Adrenal gland (tissue), 12 donors: ENCODE measurements around the gene AP1M1. TPM values are rescaled to one million over a fixed set of nuclear protein-coding genes. Genes with fewer than 3 reads are reported as not detected.

Source experiments
- DNase-seq, 7 donors: peaks; one replicate each; pipeline ENCODE4 v3.0.0-alpha.2; 2019 to 2020
- H3K27ac ChIP-seq, 5 donors: fragments of 200-600 bp; sonication (generic) in 4 of 5; 1 replicate in 3 of 5; 2 replicates in 2 of 5; pipeline versions ENCODE4 v1.5.1 to v1.8.0; 2016 to 2020; ENCODE audit warnings: mild to moderate bottlenecking in 1 of 5
- H3K27me3 ChIP-seq: fragments of 200-600 bp; 2 replicates; pipeline ENCODE4 v1.8.0; 2021
- H3K36me3 ChIP-seq, 2 donors: fragments of 200-600 bp; replicated peaks in 1 of 2; 1 replicate in 1 of 2; 2 replicates in 1 of 2; pipeline versions ENCODE4 v1.5.1 to v1.8.0; 2018 to 2022
- H3K4me1 ChIP-seq, 2 donors: fragments of 200-600 bp; replicated peaks in 1 of 2; 1 replicate in 1 of 2; 2 replicates in 1 of 2; pipeline versions ENCODE4 v1.5.1 to v1.8.0; 2018 to 2021
- H3K4me3 ChIP-seq, 4 donors: fragments of 200-600 bp; sonication (generic) in 3 of 4; one replicate each; pipeline ENCODE4 v1.5.1; 2016 to 2018
- H3K9me3 ChIP-seq, 3 donors: fragments of 200-600 bp; sonication (generic) in 1 of 3; replicated peaks in 1 of 3; 1 replicate in 2 of 3; 2 replicates in 1 of 3; pipeline versions ENCODE4 v1.5.1 to v1.8.0; 2016 to 2021
- CTCF ChIP-seq, 6 experiments: fragments of 450-650 bp in 4 of 6; fragments of 200-600 bp in 2 of 6; sonication (generic) in 1 of 6; IDR thresholded peaks; 1 replicate in 5 of 6; 2 replicates in 1 of 6; pipeline versions ENCODE4 v1.5.1 to v1.8.0; 2016 to 2021; ENCODE audit warnings: antibody characterized with exemption in 6 of 6, mild to moderate bottlenecking in 2 of 6, moderate library complexity in 1 of 6
- POLR2A ChIP-seq, 2 donors: fragments of 450-650 bp; IDR thresholded peaks; one replicate each; pipeline ENCODE4 v1.6.1; 2017; ENCODE audit warnings: antibody characterized with exemption in 2 of 2, mild to moderate bottlenecking in 2 of 2, moderate library complexity in 1 of 2
- whole genome bisulfite sequencing, 4 donors: extraction: QIAGEN DNeasy Blood & Tissue Kit in 2 of 4; methylation state at CpG; one replicate each; pipeline versions ENCODE4 v1.1.5 to v1.1.7; 2013 to 2017; 5-methylcytosine and 5-hydroxymethylcytosine counted together
- intact Hi-C, 2 donors: fragments of 100-400 bp; cut with DNase I; formaldehyde crosslinking; loops; one replicate each; pipeline versions ENCODE4 v1.14.1 to v1.15.0; 2022 to 2023
- polyA plus RNA-seq, 3 donors: library from polyadenylated mRNA; stranded (reverse); fragments of 200-250 nt in 2 of 3; fragments of 350-450 nt in 1 of 3; fragmentation: Illumina TruSeq in 1 of 3; extraction: RNeasy Lipid Tissue Mini Kit (QIAGEN cat#74804) in 1 of 3; gene quantifications; one replicate each; pipeline ENCODE4 v1.2.3, GENCODE V29; 2013 to 2014
- small RNA-seq, 2 donors: library from RNA; depleted of rRNA; stranded (forward); fragments of <200 nt; gene quantifications; one replicate each; pipeline ENCODE3, GENCODE V24; 2016
- total RNA-seq, 9 donors: library from RNA; depleted of rRNA in 4 of 9; stranded (reverse); fragments of >200 nt in 4 of 9; fragments of 120-200 nt in 1 of 9; fragmentation: NEBNext Ultra II Directional in 1 of 9; extraction: Animal tissue kit (Norgen Biotek cat#: 25700) in 1 of 9; gene quantifications; one replicate each; pipeline versions ENCODE4 v1.1.0 to v1.2.4, GENCODE V29; 2013 to 2023
- donor health status: healthy with polysubstance abuse.
- donor health status: Bipolar disorder and iron deficiency.
- donor health status: DM: yes; HTN: yes; CAD: no.
- donor health status: DM: no; HTN: no; CAD: no.
- donor health status: DM: no; HTN: no; CAD: no.
- donor health status: DM: yes; HTN: yes; CAD: no.

AP1M1 gene
- total and polyA plus RNA-seq, 12 donors = 51.3 to 99.6 (median 82.5) TPM

- H3K4me3 ChIP-seq = no peak overlapping the region
- WGBS, 4 donors = 70 to 78% (median 73%) methylated on average over 10 to 12 of the region's 12 CpGs
- no peaks in the 10 kb centered on the region for H3K27me3 ChIP-seq
- H3K4me1 ChIP-seq = no peaks in the 10 kb centered on the region
- H3K36me3 ChIP-seq = no peaks in the 10 kb centered on the region
- H3K27ac ChIP-seq = no peak overlapping the region
- intact Hi-C loops = no loop called here
- DNase-seq = no peak
- H3K9me3 ChIP-seq = no peaks in the 10 kb centered on the region
- TF ChIP-seq POLR2A (IDR thresholded peaks at IDR 0.05) (no peak), CTCF (IDR thresholded peaks at IDR 0.05) (no peak)
Observed at GRCh38 chr19:16295057-16295456, 97.3 kb downstream of the AP1M1 start.

Small RNA genes lying within 50 kb of the gene (small RNA-seq; reads per million reads assigned to genes)
- gene RF00017 = 0 reads per million in 2 donors

Other genes starting within 250 kb of the AP1M1 start
- gene OR10H4, start 248.9 kb upstream of the AP1M1 start, total RNA-seq = not detected
- gene OR10H4, start 248.9 kb upstream of the AP1M1 start, polyA plus RNA-seq = not detected
- 100 to 1,000 TPM; 111 to 294 (median 173) TPM for gene TPM4, start 121.4 kb upstream of the AP1M1 start, total RNA-seq
- gene TPM4, start 121.4 kb upstream of the AP1M1 start, polyA plus RNA-seq = 100 to 1,000 TPM; 195 to 290 (median 290) TPM
- 100 to 1,000 TPM in 1 of 9 donors, 10 to 100 TPM in 8; 42.6 to 118 (median 72.1) TPM for gene RAB8A, start 86.0 kb upstream of the AP1M1 start, total RNA-seq
- gene RAB8A, start 86.0 kb upstream of the AP1M1 start, polyA plus RNA-seq = 100 to 1,000 TPM in 1 of 3 donors, 10 to 100 TPM in 2; 32.0 to 143 (median 34.8) TPM
- gene HSH2D, start 54.2 kb upstream of the AP1M1 start, total RNA-seq = 1 to 10 TPM in 2 of 9 donors, under 1 TPM in 6, not detected in 1; 0.21 to 2.2 (median 0.86) TPM
- gene HSH2D, start 54.2 kb upstream of the AP1M1 start, polyA plus RNA-seq = 1 to 10 TPM; 1.4 to 4.7 (median 1.5) TPM
- not detected for gene CIB3, start 24.4 kb upstream of the AP1M1 start, total RNA-seq
- gene CIB3, start 24.4 kb upstream of the AP1M1 start, polyA plus RNA-seq = not detected
- gene FAM32A, start 12.5 kb upstream of the AP1M1 start, total RNA-seq = 100 to 1,000 TPM in 4 of 9 donors, 10 to 100 TPM in 5; 68.1 to 159 (median 92.3) TPM
- gene FAM32A, start 12.5 kb upstream of the AP1M1 start, polyA plus RNA-seq = 100 to 1,000 TPM in 1 of 3 donors, 10 to 100 TPM in 2; 76.4 to 119 (median 77.6) TPM
- gene KLF2, start 126.9 kb downstream of the AP1M1 start, total RNA-seq = 10 to 100 TPM in 7 of 9 donors, 1 to 10 TPM in 2; 2.2 to 52.3 (median 26.8) TPM
- gene KLF2, start 126.9 kb downstream of the AP1M1 start, polyA plus RNA-seq = 10 to 100 TPM in 1 of 3 donors, 1 to 10 TPM in 2; 7.0 to 29.3 (median 9.6) TPM